ENCODE data around the gene ATP1B1. TPM values are rescaled to one million over a fixed set of nuclear protein-coding genes. Genes with fewer than 3 reads are reported as not detected.
"Not testable (repeated sequence)": the region's sequence is repeated elsewhere in the genome, so short reads cannot be mapped to it uniquely, and the experiment has no call there.

The ATP1B1 gene
- total RNA-seq, 1 donor from 2014 or later, result 30.7 TPM

GRCh38 chr1:169161496-169162194, 55.2 kb downstream of the ATP1B1 start:
- Histone ChIP-seq H2AFZ (replicated peaks) (no peak overlapping the region), H3K4me1 (peaks cover 12% of the 10 kb centered on the region), H3K4me2 (no peak overlapping the region), H3K9ac (no peak overlapping the region), H4K20me1 (ENCODE audit: low read depth) (no peaks in the 10 kb centered on the region), H3K27ac (no peak overlapping the region), H3K36me3 (no peaks in the 10 kb centered on the region), H3K27me3 (no peaks in the 10 kb centered on the region), H3K9me3 (ENCODE audit: low read depth) (no peaks in the 10 kb centered on the region), H3F3A (ENCODE audit: low read depth) (no peaks in the 10 kb centered on the region), H3K4me3 (no peak overlapping the region), H3K79me2 (ENCODE audit: low read depth) (no peaks in the 10 kb centered on the region)
- no peak overlapping the region for H3K4me3 Mint-ChIP-seq
- no peaks in the 10 kb centered on the region for H3K27me3 Mint-ChIP-seq (ENCODE audit: insufficient read depth, low read depth)
- TF ChIP-seq, protein P1, sequence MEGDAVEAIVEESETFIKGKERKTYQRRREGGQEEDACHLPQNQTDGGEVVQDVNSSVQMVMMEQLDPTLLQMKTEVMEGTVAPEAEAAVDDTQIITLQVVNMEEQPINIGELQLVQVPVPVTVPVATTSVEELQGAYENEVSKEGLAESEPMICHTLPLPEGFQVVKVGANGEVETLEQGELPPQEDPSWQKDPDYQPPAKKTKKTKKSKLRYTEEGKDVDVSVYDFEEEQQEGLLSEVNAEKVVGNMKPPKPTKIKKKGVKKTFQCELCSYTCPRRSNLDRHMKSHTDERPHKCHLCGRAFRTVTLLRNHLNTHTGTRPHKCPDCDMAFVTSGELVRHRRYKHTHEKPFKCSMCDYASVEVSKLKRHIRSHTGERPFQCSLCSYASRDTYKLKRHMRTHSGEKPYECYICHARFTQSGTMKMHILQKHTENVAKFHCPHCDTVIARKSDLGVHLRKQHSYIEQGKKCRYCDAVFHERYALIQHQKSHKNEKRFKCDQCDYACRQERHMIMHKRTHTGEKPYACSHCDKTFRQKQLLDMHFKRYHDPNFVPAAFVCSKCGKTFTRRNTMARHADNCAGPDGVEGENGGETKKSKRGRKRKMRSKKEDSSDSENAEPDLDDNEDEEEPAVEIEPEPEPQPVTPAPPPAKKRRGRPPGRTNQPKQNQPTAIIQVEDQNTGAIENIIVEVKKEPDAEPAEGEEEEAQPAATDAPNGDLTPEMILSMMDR (IDR thresholded peaks at IDR 0.05), result no peak
- TF ChIP-seq EZH2 (IDR thresholded peaks at IDR 0.05), result no peak
- no peak for TF ChIP-seq EZH2phosphoT487 (IDR thresholded peaks at IDR 0.05)
- no peak for DNase-seq (ENCODE audit: low spot score)
- H3K9me3 Mint-ChIP-seq, result no peaks in the 10 kb centered on the region
- H3K27ac Mint-ChIP-seq, result no peak overlapping the region
- no peaks in the 10 kb centered on the region for H3K36me3 Mint-ChIP-seq
- H3K4me1 Mint-ChIP-seq, result no peaks in the 10 kb centered on the region

DNA sequence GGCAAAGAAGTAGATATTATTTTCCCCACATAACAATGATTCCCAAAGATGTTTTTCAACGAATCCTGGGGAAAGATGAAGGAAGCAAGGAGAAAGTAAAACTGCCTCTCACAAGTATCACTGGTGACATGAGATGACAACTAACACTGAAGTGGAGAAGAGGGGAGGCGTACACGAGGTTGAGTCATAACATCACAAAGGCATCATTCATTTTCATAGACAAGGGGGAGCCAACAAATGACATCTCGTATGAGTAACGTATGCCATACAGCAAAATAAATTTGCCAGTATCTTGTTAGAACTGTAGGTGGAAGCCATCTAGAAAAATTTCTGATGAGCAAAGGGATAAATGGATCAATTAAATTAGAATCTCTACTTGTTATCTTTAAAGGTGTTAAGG, 56.6 kb downstream of the ATP1B1 start:
- Mint-ChIP-seq H3K27me3 (ENCODE audit: insufficient read depth, low read depth) (no peaks in the 10 kb centered on the region), H3K36me3 (no peaks in the 10 kb centered on the region), H3K27ac (no peak overlapping the region), H3K4me1 (no peaks in the 10 kb centered on the region), H3K4me3 (no peak overlapping the region), H3K9me3 (no peaks in the 10 kb centered on the region)
- no peak for TF ChIP-seq EZH2 (IDR thresholded peaks at IDR 0.05)
- no peak for TF ChIP-seq EZH2phosphoT487 (IDR thresholded peaks at IDR 0.05)
- TF ChIP-seq, protein P1 (IDR thresholded peaks at IDR 0.05), result no peak
- Histone ChIP-seq H3K27me3 (no peaks in the 10 kb centered on the region), H3K4me2 (no peak overlapping the region), H2AFZ (replicated peaks) (no peak overlapping the region), H3K9ac (no peak overlapping the region), H3K4me1 (peaks cover 5% of the 10 kb centered on the region), H3K36me3 (no peaks in the 10 kb centered on the region), H3K9me3 (ENCODE audit: low read depth) (no peaks in the 10 kb centered on the region), H3F3A (ENCODE audit: low read depth) (no peaks in the 10 kb centered on the region), H3K4me3 (no peak overlapping the region), H3K27ac (no peak overlapping the region), H4K20me1 (ENCODE audit: low read depth) (no peaks in the 10 kb centered on the region), H3K79me2 (ENCODE audit: low read depth) (no peaks in the 10 kb centered on the region)
- DNase-seq (ENCODE audit: low spot score), result no peak

GRCh38 chr1:169175461-169175860, 69.0 kb downstream of the ATP1B1 start:
- Mint-ChIP-seq H3K9me3 (no peaks in the 10 kb centered on the region), H3K27me3 (ENCODE audit: insufficient read depth, low read depth) (peaks cover 2% of the 10 kb centered on the region), H3K27ac (no peak overlapping the region), H3K36me3 (no peaks in the 10 kb centered on the region), H3K4me3 (no peak overlapping the region), H3K4me1 (no peaks in the 10 kb centered on the region)
- H4K20me1 ChIP-seq (ENCODE audit: low read depth), result no peaks in the 10 kb centered on the region
- H3K9me3 ChIP-seq (ENCODE audit: low read depth), result no peaks in the 10 kb centered on the region
- no peak overlapping the region for H3K27ac ChIP-seq
- H3K4me2 ChIP-seq, result no peak overlapping the region
- no peak overlapping the region for H2AFZ ChIP-seq (replicated peaks)
- no peaks in the 10 kb centered on the region for H3K79me2 ChIP-seq (ENCODE audit: low read depth)
- H3K27me3 ChIP-seq, result no peaks in the 10 kb centered on the region
- no peak for DNase-seq (ENCODE audit: low spot score)
- no peaks in the 10 kb centered on the region for H3K4me1 ChIP-seq
- H3K9ac ChIP-seq, result no peak overlapping the region
- H3K36me3 ChIP-seq, result no peaks in the 10 kb centered on the region
- no peak overlapping the region for H3K4me3 ChIP-seq
- H3F3A ChIP-seq (ENCODE audit: low read depth), result no peaks in the 10 kb centered on the region
- no peak for TF ChIP-seq EZH2phosphoT487 (IDR thresholded peaks at IDR 0.05)
- no peak for TF ChIP-seq EZH2 (IDR thresholded peaks at IDR 0.05)
- TF ChIP-seq, protein P1 (IDR thresholded peaks at IDR 0.05), result no peak

DNA sequence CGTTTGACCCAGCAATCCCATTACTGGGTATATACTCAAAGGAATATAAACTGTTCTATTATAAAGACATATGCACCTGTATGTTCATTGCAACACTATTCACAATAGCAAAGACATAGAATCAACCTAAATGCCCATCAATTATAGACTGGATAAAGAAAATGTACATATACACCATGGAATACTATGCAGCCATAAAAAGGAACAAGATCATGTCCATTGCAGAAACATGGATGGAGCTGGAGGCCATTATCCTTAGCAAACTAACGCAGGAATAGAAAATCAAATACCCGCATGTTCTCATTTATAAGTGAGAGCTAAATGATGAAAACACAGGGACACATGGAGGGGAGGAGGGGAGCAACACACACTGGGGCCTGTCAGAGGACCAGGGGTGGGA, 72.9 kb downstream of the ATP1B1 start:
- H3K36me3 ChIP-seq; H3K4me1 Mint-ChIP-seq; DNase-seq (ENCODE audit: low spot score); H3K27me3 ChIP-seq; H3K4me2 ChIP-seq; H2AFZ ChIP-seq (replicated peaks); H3K9me3 Mint-ChIP-seq; H3K4me1 ChIP-seq; H3K4me3 Mint-ChIP-seq; H3F3A ChIP-seq (ENCODE audit: low read depth); H3K27ac Mint-ChIP-seq; H3K4me3 ChIP-seq; H3K79me2 ChIP-seq (ENCODE audit: low read depth); H3K27ac ChIP-seq; H3K36me3 Mint-ChIP-seq; H3K9me3 ChIP-seq (ENCODE audit: low read depth); H3K9ac ChIP-seq; H4K20me1 ChIP-seq (ENCODE audit: low read depth); H3K27me3 Mint-ChIP-seq (ENCODE audit: insufficient read depth, low read depth): not testable (repeated sequence)
